MM.1S (cell line): ENCODE results near the gene LAGE3.

ENCODE experiments used
- DNase-seq: peaks from one replicate; pipeline ENCODE4 v3.0.0-alpha.2; 2015
- H2AFZ ChIP-seq: fragments of 300-600 bp; sonication (generic); 2 replicates; pipeline ENCODE4 v1.6.0; 2016; ENCODE audit warnings: antibody characterized with exemption, low read length
- H3F3A ChIP-seq: fragments of 300-600 bp; sonication (generic); 2 replicates; pipeline ENCODE4 v1.6.1; 2016; ENCODE audit warnings: mild to moderate bottlenecking, antibody characterized with exemption, low read length, moderate library complexity, mixed read lengths; ENCODE audit not compliant: insufficient read depth
- H3K27ac ChIP-seq: fragments of 300-600 bp; sonication (generic); 2 replicates; pipeline ENCODE4 v1.5.1; 2016; ENCODE audit warnings: mild to moderate bottlenecking, low read length
- H3K27me3 ChIP-seq: fragments of 300-600 bp; sonication (generic); replicated peaks from 2 replicates; pipeline ENCODE4 v1.6.0; 2016; ENCODE audit warnings: low read length; ENCODE audit not compliant: insufficient read depth
- H3K36me3 ChIP-seq: fragments of 300-600 bp; sonication (generic); replicated peaks from 2 replicates; pipeline ENCODE4 v1.6.1; 2016; ENCODE audit warnings: mild to moderate bottlenecking, low read length, mixed read lengths; ENCODE audit not compliant: insufficient read depth
- H3K4me1 ChIP-seq: fragments of 300-600 bp; sonication (generic); 2 replicates; pipeline ENCODE4 v1.6.1; 2016; ENCODE audit warnings: low read length, mixed read lengths
- H3K4me2 ChIP-seq: fragments of 300-600 bp; sonication (generic); 2 replicates; pipeline ENCODE4 v1.6.0; 2016; ENCODE audit warnings: low read depth, low read length
- H3K4me3 ChIP-seq: fragments of 300-600 bp; sonication (generic); 2 replicates; pipeline ENCODE4 v1.5.1; 2016; ENCODE audit warnings: low read length, mixed read lengths
- H3K79me2 ChIP-seq: fragments of 300-600 bp; sonication (generic); 2 replicates; pipeline ENCODE4 v1.6.1; 2016; ENCODE audit warnings: mixed run types, low read length, mixed read lengths
- H3K9ac ChIP-seq: fragments of 300-600 bp; sonication (generic); 2 replicates; pipeline ENCODE4 v1.6.1; 2016; ENCODE audit warnings: low read length, mixed read lengths
- H3K9me2 ChIP-seq: fragments of 300-600 bp; sonication (generic); replicated peaks from 2 replicates; pipeline ENCODE4 v1.6.1; 2016; ENCODE audit warnings: mild to moderate bottlenecking, low read length, mixed read lengths; ENCODE audit not compliant: insufficient read depth
- H3K9me3 ChIP-seq: fragments of 300-600 bp; sonication (generic); replicated peaks from 2 replicates; pipeline ENCODE4 v1.6.1; 2016; ENCODE audit warnings: mild to moderate bottlenecking, low read length, mixed read lengths; ENCODE audit not compliant: insufficient read depth
- H4K20me1 ChIP-seq: fragments of 300-600 bp; sonication (generic); 2 replicates; pipeline ENCODE4 v1.6.1; 2016; ENCODE audit warnings: mild to moderate bottlenecking, low read length, moderate library complexity, mixed read lengths; ENCODE audit not compliant: insufficient read depth
- EZH2 ChIP-seq: fragments of 300-600 bp; sonication (generic); optimal IDR thresholded peaks from 2 replicates; pipeline ENCODE3; 2017; ENCODE audit warnings: low read depth, mild to moderate bottlenecking, antibody characterized with exemption, low read length, mixed read lengths
- EZH2phosphoT487 ChIP-seq: fragments of 300-600 bp; sonication (generic); IDR thresholded peaks from 2 replicates; pipeline ENCODE4 v1.6.1; 2018; ENCODE audit warnings: antibody characterized with exemption, low read length
- TF ChIP-seq, protein P1 (sequence below): fragments of 300-600 bp; sonication (generic); IDR thresholded peaks from 2 replicates; pipeline ENCODE4 v1.5.1; 2016; ENCODE audit warnings: antibody characterized with exemption, low read length, mixed read lengths

LAGE3 gene

DNA sequence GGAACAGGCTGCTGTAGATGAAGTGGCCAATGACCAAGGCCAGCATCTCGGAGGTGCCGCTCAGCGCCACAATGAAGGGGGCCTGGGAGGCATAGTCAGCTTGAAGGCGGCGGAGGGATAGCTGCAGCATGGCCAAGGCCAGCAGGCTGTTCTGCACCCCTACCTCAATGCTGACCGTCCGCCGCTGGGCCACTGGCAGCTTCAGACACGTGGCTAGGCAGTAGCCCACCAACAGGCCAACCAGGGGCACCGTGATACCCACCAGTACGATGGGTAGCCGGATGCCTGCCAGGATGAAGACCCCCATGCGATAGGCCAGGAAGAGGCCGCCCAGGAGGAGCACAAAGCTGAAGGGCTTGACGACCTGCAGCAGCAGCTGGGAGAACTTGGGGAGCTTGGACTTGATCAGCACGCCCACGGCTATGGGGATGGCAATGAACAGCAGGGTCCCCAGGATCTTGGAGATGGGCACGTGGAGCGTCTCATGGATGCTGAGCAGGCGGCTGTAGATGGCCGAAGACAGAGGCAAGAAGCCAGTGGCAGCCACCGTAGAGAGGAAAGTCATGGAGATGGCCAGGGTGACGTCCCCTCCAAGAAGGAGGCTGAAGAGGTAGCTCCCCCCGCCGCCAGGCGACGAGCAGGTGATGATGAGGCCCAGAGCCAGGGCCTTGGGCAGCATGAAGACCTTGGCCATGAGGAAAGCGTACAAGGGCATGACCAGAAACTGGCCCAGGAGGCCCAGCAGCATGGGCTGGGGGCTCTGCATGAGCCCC lies 8.6 kb upstream of the LAGE3 start:
- TF ChIP-seq, protein P1, sequence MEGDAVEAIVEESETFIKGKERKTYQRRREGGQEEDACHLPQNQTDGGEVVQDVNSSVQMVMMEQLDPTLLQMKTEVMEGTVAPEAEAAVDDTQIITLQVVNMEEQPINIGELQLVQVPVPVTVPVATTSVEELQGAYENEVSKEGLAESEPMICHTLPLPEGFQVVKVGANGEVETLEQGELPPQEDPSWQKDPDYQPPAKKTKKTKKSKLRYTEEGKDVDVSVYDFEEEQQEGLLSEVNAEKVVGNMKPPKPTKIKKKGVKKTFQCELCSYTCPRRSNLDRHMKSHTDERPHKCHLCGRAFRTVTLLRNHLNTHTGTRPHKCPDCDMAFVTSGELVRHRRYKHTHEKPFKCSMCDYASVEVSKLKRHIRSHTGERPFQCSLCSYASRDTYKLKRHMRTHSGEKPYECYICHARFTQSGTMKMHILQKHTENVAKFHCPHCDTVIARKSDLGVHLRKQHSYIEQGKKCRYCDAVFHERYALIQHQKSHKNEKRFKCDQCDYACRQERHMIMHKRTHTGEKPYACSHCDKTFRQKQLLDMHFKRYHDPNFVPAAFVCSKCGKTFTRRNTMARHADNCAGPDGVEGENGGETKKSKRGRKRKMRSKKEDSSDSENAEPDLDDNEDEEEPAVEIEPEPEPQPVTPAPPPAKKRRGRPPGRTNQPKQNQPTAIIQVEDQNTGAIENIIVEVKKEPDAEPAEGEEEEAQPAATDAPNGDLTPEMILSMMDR = no peak
- TF ChIP-seq EZH2 = no peak
- no peak for TF ChIP-seq EZH2phosphoT487
- Histone ChIP-seq H3K27me3 (no peaks in the 10 kb centered on the region), H3K9me2 (no peaks in the 10 kb centered on the region), H3K9ac (no peak overlapping the region), H3F3A (peaks cover 3% of the 10 kb centered on the region), H3K9me3 (no peaks in the 10 kb centered on the region), H3K79me2 (peaks cover 32% of the 10 kb centered on the region), H4K20me1 (no peaks in the 10 kb centered on the region), H3K36me3 (no peaks in the 10 kb centered on the region; the same call in 1 of the 2 replicates), H3K27ac (no peak overlapping the region), H3K4me1 (0 out of 2 replicates have a peak, but pooled peaks cover 4% of the 10 kb centered on the region), H3K4me2 (no peak overlapping the region), H3K4me3 (no peak overlapping the region), H2AFZ (no peak overlapping the region)
- DNase-seq = no peak

DNA sequence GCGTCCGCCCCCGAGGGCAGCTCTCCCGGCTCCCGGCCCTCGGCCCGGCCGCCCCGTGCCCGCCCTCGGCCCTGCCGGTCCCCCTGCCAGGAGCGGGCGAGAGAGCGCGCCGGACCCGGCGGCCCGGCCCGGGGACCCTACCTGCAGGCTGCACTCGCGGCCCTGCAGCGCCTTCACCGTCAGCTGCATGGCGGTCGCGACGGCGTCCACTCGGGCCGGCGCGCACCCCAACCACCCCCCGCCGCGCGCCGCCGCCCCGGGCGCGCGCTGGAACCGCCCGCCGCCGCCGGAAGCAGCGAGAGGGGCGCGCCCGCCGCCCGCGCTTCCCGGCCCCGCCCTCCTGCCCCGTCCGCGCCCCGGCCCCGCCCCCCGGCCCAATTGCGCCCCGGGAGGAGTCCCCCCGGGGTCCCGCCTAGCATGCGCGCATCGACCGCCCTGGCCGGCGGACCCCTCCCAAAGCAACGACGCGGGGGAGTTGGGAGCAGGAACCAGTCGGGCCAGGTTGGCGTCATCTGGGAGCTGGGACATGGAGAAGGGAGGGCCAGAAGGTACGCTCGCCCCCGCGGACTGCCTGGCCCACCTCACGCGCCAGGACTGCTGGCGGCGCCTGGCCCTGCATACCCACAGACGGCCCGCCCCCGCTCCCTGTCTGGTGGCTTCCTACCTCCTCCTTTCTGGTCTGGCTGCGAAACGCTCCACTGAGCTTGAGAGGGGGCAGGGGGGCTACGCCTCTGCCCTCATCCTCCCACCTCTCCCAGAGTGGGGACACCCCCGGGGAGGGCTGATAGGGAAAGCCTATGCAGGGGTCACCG lies 7.5 kb upstream of the LAGE3 start, which contains the start of gene UBL4A:
TSS of gene UBL4A (minus strand) at position 220 of the 812 bp plus-strand sequence. CDS start at position 189, 31 bp downstream.
- Histone ChIP-seq H3K4me1 (0 out of 2 replicates have a peak, but pooled peaks cover 4% of the 10 kb centered on the region), H4K20me1 (no peaks in the 10 kb centered on the region), H3K36me3 (no peaks in the 10 kb centered on the region; the same call in 1 of the 2 replicates), H3K9ac (peak within 1 kb of the TSS; percentile 78), H3K9me2 (no peaks in the 10 kb centered on the region), H3F3A (peaks cover 3% of the 10 kb centered on the region), H3K79me2 (peaks cover 32% of the 10 kb centered on the region), H2AFZ (no peak within 1 kb of the TSS), H3K27me3 (no peaks in the 10 kb centered on the region), H3K27ac (0 out of 2 replicates have a peak within 1 kb of the TSS, but pooled peaks have one; percentile 13), H3K4me2 (peak within 1 kb of the TSS; percentile 70), H3K4me3 (peak within 1 kb of the TSS; percentile 65), H3K9me3 (no peaks in the 10 kb centered on the region)
- TF ChIP-seq EZH2phosphoT487 (no peak), EZH2 (no peak)
- TF ChIP-seq, protein P1 = no peak
- peak; percentile 41 for DNase-seq

DNA sequence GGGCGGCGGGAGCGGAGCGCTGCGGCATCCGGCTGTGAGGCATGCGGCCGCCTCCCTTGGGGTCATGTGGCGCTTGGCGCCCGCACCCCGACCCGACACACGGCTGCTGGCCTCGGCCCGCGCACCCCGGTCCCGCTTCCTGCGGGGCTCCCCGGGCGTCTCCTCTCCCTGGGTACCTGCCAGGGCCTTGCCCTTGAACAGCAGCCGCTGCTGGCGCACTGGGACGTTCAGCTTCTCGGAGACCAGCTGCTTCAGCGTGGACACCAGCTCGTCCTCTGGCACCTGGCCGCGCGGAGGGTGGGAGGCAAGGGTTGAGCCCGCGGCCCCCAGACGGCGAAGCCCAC lies 6.9 kb upstream of the LAGE3 start:
- peak overlapping the region; percentile 70 for H3K4me2 ChIP-seq
- no peak for TF ChIP-seq EZH2phosphoT487
- no peak for TF ChIP-seq EZH2
- TF ChIP-seq, protein P1 = no peak
- no peaks in the 10 kb centered on the region for H3K9me2 ChIP-seq
- peaks cover 3% of the 10 kb centered on the region for H3F3A ChIP-seq
- H4K20me1 ChIP-seq = no peaks in the 10 kb centered on the region
- H3K27ac ChIP-seq = 0 out of 2 replicates have a peak overlapping the region, but pooled peaks have one; percentile 13
- H3K4me1 ChIP-seq = 0 out of 2 replicates have a peak, but pooled peaks cover 4% of the 10 kb centered on the region
- peak overlapping the region; percentile 65 for H3K4me3 ChIP-seq
- H3K36me3 ChIP-seq = no peaks in the 10 kb centered on the region; the same call in 1 of the 2 replicates
- H2AFZ ChIP-seq = no peak overlapping the region
- peaks cover 32% of the 10 kb centered on the region for H3K79me2 ChIP-seq
- H3K9me3 ChIP-seq = no peaks in the 10 kb centered on the region
- peak; percentile 18 for DNase-seq
- peak overlapping the region; percentile 78 for H3K9ac ChIP-seq
- no peaks in the 10 kb centered on the region for H3K27me3 ChIP-seq
